B cell (primary cell): ENCODE results near the gene GRAMD2B.

ENCODE experiments used
- CTCF ChIP-seq: fragments of 200-600 bp; IDR thresholded peaks from one replicate; pipeline ENCODE4 v1.8.0; 2022; ENCODE audit warnings: antibody characterized with exemption, mild to moderate bottlenecking
- EZH2 ChIP-seq: IDR thresholded peaks from 2 replicates; pipeline ENCODE4 v1.6.1; 2012; ENCODE audit warnings: borderline replicate concordance, low read depth, mild to moderate bottlenecking, moderate library complexity, low read length; ENCODE audit not compliant: insufficient read depth, poor library complexity, severe bottlenecking

- TF ChIP-seq CTCF, result no peak
- TF ChIP-seq EZH2, result no peak
Measured at GRCh38 chr5:126460459-126460858, 37.2 kb downstream of the GRAMD2B start.
